Activated gamma-delta T cell treated with anti-CD3 and anti-CD28 coated beads, Interleukin-2, amount 50 U/mL, for 16 hours (primary cell): ENCODE data around the gene SLC37A1.
"Not testable (repeated sequence)": the region's sequence is repeated elsewhere in the genome, so short reads cannot be mapped to it uniquely, and the experiment has no call there.

Experiments used
- DNase-seq: peaks from one replicate; pipeline ENCODE4 v3.0.0-alpha.2; 2020; ENCODE audit warnings: low read depth

SLC37A1 gene

DNA sequence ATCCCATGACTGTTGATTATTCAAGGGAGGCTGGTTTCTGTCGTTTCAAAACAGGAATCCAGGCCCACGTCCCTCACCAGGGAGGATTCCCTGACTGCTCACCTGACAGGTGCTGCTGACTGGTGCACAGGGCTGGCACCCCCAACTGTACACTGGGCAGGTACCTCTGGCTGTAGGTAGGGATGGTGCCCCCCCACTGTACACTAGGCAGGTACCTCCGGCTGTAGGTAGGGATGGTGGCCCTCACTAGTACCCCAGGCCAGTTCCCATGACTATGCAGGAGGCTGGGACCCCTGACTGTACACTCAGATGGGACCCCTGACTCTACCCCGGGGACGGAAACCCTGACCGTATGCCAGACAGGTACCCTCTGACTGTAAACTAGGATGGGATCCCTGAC lies 106.2 kb downstream of the SLC37A1 start:
- no peak for DNase-seq

DNA sequence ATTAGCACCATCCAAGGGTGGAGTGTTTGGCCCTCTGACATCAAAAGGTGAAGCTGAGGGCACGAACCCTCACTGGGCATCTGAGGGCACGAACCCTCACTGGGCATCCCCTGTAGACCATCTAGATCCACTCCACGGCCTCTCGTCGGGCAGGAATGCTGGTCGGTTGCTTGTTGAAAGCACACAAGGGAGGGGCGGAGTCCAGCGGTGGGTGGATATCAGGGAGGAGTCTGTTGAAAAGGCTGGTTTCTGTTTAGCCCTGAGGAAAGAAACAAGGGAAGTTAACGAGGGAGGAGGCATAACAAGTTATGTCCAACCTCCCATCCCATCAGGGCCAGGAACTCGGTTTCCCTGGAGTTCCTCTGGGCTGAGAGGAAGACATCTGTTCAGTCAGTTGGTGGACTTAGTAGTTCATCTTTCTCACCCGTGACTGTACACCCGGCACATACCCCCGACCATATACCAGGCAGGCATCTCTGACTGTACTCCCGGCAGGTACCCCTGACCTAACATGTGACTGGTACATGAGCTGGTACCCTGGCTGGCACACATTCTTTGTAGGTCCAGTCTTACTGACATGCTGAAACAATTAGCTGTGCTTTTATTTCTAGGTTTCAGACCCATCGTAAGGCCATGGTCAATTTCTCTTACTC lies 107.6 kb downstream of the SLC37A1 start:
- DNase-seq = no peak

GRCh38 chr21:42621819-42622177 lies 108.1 kb downstream of the SLC37A1 start:
- no peak for DNase-seq

DNA sequence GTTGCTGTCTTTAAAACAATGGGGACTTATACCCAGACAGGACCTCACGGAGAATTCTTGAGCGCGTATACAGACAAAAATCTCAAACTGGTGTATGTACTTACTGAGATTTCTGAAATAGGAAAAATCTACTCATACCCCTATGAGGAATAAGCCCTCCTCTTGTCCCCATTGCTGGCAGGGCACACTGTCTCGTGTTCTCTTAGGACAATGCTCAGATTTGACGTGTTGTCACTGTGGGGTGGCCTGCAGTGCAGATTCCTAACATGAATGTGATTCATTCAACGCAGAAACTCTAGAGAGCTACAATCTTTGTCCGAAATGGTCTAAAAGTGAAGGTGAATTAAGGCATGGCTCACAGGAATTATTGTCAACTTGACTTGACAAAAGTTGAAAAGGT lies 108.6 kb downstream of the SLC37A1 start:
- no peak for DNase-seq

DNA sequence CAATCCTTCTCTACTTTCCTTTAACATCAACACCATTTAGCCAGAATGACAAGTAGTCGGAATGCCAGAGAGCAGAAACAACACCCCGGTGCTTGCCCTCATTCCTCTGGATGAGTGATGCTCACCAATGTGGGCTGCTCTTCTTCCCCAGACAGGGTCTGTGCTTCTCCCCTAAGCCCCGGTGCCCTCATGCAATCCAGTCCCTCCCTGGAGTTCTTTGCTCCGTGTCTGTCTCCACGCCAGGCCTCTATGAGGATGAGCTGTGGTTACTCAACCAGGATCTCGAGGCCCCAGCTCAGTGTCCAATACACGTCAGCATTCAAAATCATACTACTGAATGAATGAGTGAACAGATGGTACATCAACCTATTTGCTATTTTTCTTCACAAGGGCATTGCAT lies 110.0 kb downstream of the SLC37A1 start:
- no peak for DNase-seq

GRCh38 chr21:42624095-42624790 lies 110.6 kb downstream of the SLC37A1 start:
- DNase-seq = no peak

DNA sequence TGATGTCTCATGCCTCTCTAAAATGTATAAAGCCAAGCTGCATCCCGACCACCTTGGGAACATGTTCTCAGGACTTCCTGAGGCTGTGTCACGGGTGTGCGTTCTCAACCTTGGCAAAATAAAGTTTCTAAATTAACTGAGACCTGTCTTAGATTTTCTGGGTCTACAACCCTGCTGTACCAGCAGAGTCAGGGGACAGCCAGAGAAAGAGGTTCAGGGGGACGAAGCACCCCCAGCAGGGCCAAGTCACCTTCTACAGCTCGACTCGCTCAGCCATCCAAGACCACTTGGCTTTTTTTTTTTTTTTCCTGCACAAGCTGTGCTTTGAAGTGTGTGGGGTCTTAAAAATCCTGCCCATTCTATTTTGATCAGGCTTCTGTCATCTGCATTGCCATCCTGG lies 111.3 kb downstream of the SLC37A1 start:
- DNase-seq = no peak

- no peak for DNase-seq
These were observed 112.5 kb downstream of the SLC37A1 start for GRCh38 chr21:42626171-42626570.

GRCh38 chr21:42627527-42628289 lies 114.1 kb downstream of the SLC37A1 start:
- DNase-seq = no peak

DNA sequence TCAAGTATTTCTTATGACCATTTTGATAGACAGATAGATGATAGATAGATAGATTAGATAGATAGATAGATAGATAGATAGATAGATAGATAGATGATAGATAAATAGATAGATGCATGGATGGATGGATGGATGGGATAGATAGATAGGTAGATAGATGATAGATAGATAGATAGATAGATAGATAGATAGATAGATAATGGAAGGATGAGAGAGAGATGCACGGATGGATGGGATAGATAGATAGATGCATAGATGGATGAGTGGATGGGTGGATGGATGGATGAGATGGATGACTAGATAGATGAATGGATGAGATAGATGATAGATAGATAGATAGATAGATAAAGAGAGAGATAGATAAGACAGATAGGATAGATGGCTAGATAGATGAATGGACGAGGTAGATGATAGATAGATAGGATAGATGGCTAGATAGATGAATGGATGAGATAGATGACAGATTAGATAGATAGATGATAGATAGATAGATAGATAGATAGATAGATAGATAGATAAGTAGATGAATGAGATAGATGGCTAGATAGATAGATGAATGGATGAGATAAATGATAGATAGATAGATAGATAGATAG lies 114.9 kb downstream of the SLC37A1 start:
- DNase-seq = not testable (repeated sequence)

GRCh38 chr21:42629933-42630589 lies 116.4 kb downstream of the SLC37A1 start:
- no peak for DNase-seq

DNA sequence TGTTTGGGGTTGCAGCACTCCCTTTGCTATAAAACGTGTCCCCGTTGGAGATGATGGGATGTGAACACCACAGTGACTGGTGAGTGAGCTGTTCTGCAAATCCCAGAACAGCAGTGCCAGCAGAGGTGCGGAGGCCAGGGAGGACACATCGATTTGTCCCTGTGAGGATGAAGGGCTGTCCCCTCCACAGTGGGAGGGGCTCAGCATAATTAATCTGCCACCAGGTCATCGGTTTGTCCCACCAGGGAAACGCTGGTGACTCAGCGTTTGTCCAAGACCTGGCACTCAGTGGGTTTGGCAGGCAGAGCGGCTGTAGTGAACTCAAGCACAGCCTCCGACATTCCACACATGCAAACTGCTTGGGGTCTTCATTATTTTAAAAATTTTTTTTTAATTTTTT lies 117.0 kb downstream of the SLC37A1 start:
- DNase-seq = no peak
